Adrenal gland (tissue), 12 donors: Measurements from ENCODE around the gene DDC. TPM values are rescaled to one million over a fixed set of nuclear protein-coding genes. Genes with fewer than 3 reads are reported as not detected.

Experiments used
- DNase-seq, 7 donors: peaks; one replicate each; pipeline ENCODE4 v3.0.0-alpha.2; 2019 to 2020
- H3K27ac ChIP-seq, 5 donors: fragments of 200-600 bp; sonication (generic) in 4 of 5; 1 replicate in 3 of 5; 2 replicates in 2 of 5; pipeline versions ENCODE4 v1.5.1 to v1.8.0; 2016 to 2020; ENCODE audit warnings: mild to moderate bottlenecking in 1 of 5
- H3K27me3 ChIP-seq: fragments of 200-600 bp; 2 replicates; pipeline ENCODE4 v1.8.0; 2021
- H3K36me3 ChIP-seq, 2 donors: fragments of 200-600 bp; replicated peaks in 1 of 2; 1 replicate in 1 of 2; 2 replicates in 1 of 2; pipeline versions ENCODE4 v1.5.1 to v1.8.0; 2018 to 2022
- H3K4me1 ChIP-seq, 2 donors: fragments of 200-600 bp; replicated peaks in 1 of 2; 1 replicate in 1 of 2; 2 replicates in 1 of 2; pipeline versions ENCODE4 v1.5.1 to v1.8.0; 2018 to 2021
- H3K4me3 ChIP-seq, 4 donors: fragments of 200-600 bp; sonication (generic) in 3 of 4; one replicate each; pipeline ENCODE4 v1.5.1; 2016 to 2018
- H3K9me3 ChIP-seq, 3 donors: fragments of 200-600 bp; sonication (generic) in 1 of 3; replicated peaks in 1 of 3; 1 replicate in 2 of 3; 2 replicates in 1 of 3; pipeline versions ENCODE4 v1.5.1 to v1.8.0; 2016 to 2021
- CTCF ChIP-seq, 6 experiments: fragments of 450-650 bp in 4 of 6; fragments of 200-600 bp in 2 of 6; sonication (generic) in 1 of 6; IDR thresholded peaks; 1 replicate in 5 of 6; 2 replicates in 1 of 6; pipeline versions ENCODE4 v1.5.1 to v1.8.0; 2016 to 2021; ENCODE audit warnings: antibody characterized with exemption in 6 of 6, mild to moderate bottlenecking in 2 of 6, moderate library complexity in 1 of 6
- POLR2A ChIP-seq, 2 donors: fragments of 450-650 bp; IDR thresholded peaks; one replicate each; pipeline ENCODE4 v1.6.1; 2017; ENCODE audit warnings: antibody characterized with exemption in 2 of 2, mild to moderate bottlenecking in 2 of 2, moderate library complexity in 1 of 2
- WGBS, 4 donors: extraction: QIAGEN DNeasy Blood & Tissue Kit in 2 of 4; methylation state at CpG; one replicate each; pipeline versions ENCODE4 v1.1.5 to v1.1.7; 2013 to 2017; 5-methylcytosine and 5-hydroxymethylcytosine counted together
- intact Hi-C, 2 donors: fragments of 100-400 bp; cut with DNase I; formaldehyde crosslinking; loops; one replicate each; pipeline versions ENCODE4 v1.14.1 to v1.15.0; 2022 to 2023
- polyA plus RNA-seq, 3 donors: library from polyadenylated mRNA; stranded (reverse); fragments of 200-250 nt in 2 of 3; fragments of 350-450 nt in 1 of 3; fragmentation: Illumina TruSeq in 1 of 3; extraction: RNeasy Lipid Tissue Mini Kit (QIAGEN cat#74804) in 1 of 3; gene quantifications; one replicate each; pipeline ENCODE4 v1.2.3, GENCODE V29; 2013 to 2014
- total RNA-seq, 9 donors: library from RNA; depleted of rRNA in 4 of 9; stranded (reverse); fragments of >200 nt in 4 of 9; fragments of 120-200 nt in 1 of 9; fragmentation: NEBNext Ultra II Directional in 1 of 9; extraction: Animal tissue kit (Norgen Biotek cat#: 25700) in 1 of 9; gene quantifications; one replicate each; pipeline versions ENCODE4 v1.1.0 to v1.2.4, GENCODE V29; 2013 to 2023
- donor health status: healthy with polysubstance abuse.
- donor health status: Bipolar disorder and iron deficiency.
- donor health status: DM: yes; HTN: yes; CAD: no.
- donor health status: DM: no; HTN: no; CAD: no.
- donor health status: DM: no; HTN: no; CAD: no.
- donor health status: DM: yes; HTN: yes; CAD: no.

The DDC gene
- total and polyA plus RNA-seq, 12 donors = 0.58 to 52.7 (median 15.4) TPM

- Histone ChIP-seq H3K36me3 (no peaks in the 10 kb centered on the region), H3K9me3 (no peaks in the 10 kb centered on the region), H3K4me1 (peaks cover 3 to 9% of the 10 kb centered on the region in 2 donors), H3K4me3 (peak overlapping the region in 1 of 4 donors; percentile 4), H3K27ac (peak overlapping the region in 1 of 5 donors; percentile 57), H3K27me3 (no peaks in the 10 kb centered on the region)
- TF ChIP-seq CTCF (IDR thresholded peaks at IDR 0.05) (peak; percentile 86 to 94 (median 89)), POLR2A (IDR thresholded peaks at IDR 0.05) (no peak)
- 7 to 25% (median 9%) methylated on average over 16 to 30 of the region's 30 CpGs for WGBS, 4 donors
- peak; percentile 68 to 95 (median 87) for DNase-seq
- intact Hi-C loops = loop anchor here in 1 of 2 donors (2.0 to 10.0 kb wide), 4 partner anchors 164 to 693 kb away; no protein-coding TSS in a partner anchor
Measured at GRCh38 chr7:50467817-50468610, 97.2 kb downstream of the DDC start.

GRCh38 chr7:50466815-50467585 lies 98.2 kb downstream of the DDC start:
- TF ChIP-seq POLR2A (IDR thresholded peaks at IDR 0.05) = no peak
- TF ChIP-seq CTCF (IDR thresholded peaks at IDR 0.05) = no peak
- intact Hi-C loops = loop anchor here in 1 of 2 donors (2.0 to 10.0 kb wide), 4 partner anchors 165 to 694 kb away; no protein-coding TSS in a partner anchor
- WGBS, 4 donors = 91 to 98% (median 94%) methylated on average over 10 to 11 of the region's 11 CpGs
- no peaks in the 10 kb centered on the region for H3K9me3 ChIP-seq
- no peaks in the 10 kb centered on the region for H3K36me3 ChIP-seq
- peaks cover 3 to 9% of the 10 kb centered on the region in 2 donors for H3K4me1 ChIP-seq
- H3K4me3 ChIP-seq = no peak overlapping the region
- H3K27me3 ChIP-seq = no peaks in the 10 kb centered on the region
- DNase-seq = no peak
- peak overlapping the region in 1 of 5 donors; percentile 57 for H3K27ac ChIP-seq

- Histone ChIP-seq H3K4me1 (peaks cover 3 to 4% of the 10 kb centered on the region in 2 donors), H3K4me3 (no peak overlapping the region), H3K9me3 (no peaks in the 10 kb centered on the region), H3K27ac (no peak overlapping the region), H3K27me3 (no peaks in the 10 kb centered on the region), H3K36me3 (no peaks in the 10 kb centered on the region)
- intact Hi-C loops = loop anchor here in 1 of 2 donors (5.0 to 10.0 kb wide), 2 partner anchors 612 to 684 kb away; no protein-coding TSS in a partner anchor
- DNase-seq = no peak
- WGBS, 4 donors = 91 to 95% (median 93%) methylated on average over 12 to 13 of the region's 13 CpGs
- no peak for TF ChIP-seq CTCF (IDR thresholded peaks at IDR 0.05)
- TF ChIP-seq POLR2A (IDR thresholded peaks at IDR 0.05) = no peak
Measured at GRCh38 chr7:50463035-50463434, 102.2 kb downstream of the DDC start.

- 60 to 67% (median 62%) methylated on average over 4 of the region's 4 CpGs for WGBS, 4 donors
- intact Hi-C loops = loop anchor here in 1 of 2 donors (5.0 to 10.0 kb wide), 2 partner anchors 612 to 685 kb away; no protein-coding TSS in a partner anchor
Measured at GRCh38 chr7:50462361-50462760, 102.8 kb downstream of the DDC start.

More at GRCh38 chr7:50462361-50462760, 102.8 kb downstream of the DDC start:
- no peaks in the 10 kb centered on the region for H3K36me3 ChIP-seq
- no peaks in the 10 kb centered on the region for H3K9me3 ChIP-seq
- H3K4me1 ChIP-seq = no peaks in the 10 kb centered on the region
- H3K27ac ChIP-seq = no peak overlapping the region
- DNase-seq = no peak
- H3K4me3 ChIP-seq = no peak overlapping the region
- TF ChIP-seq CTCF (IDR thresholded peaks at IDR 0.05) (no peak), POLR2A (IDR thresholded peaks at IDR 0.05) (no peak)
- no peaks in the 10 kb centered on the region for H3K27me3 ChIP-seq
